Measurements from ENCODE around the gene ZFAND3.
"Not testable (repeated sequence)": the region's sequence is repeated elsewhere in the genome, so short reads cannot be mapped to it uniquely, and the experiment has no call there.

ZFAND3 gene

DNA sequence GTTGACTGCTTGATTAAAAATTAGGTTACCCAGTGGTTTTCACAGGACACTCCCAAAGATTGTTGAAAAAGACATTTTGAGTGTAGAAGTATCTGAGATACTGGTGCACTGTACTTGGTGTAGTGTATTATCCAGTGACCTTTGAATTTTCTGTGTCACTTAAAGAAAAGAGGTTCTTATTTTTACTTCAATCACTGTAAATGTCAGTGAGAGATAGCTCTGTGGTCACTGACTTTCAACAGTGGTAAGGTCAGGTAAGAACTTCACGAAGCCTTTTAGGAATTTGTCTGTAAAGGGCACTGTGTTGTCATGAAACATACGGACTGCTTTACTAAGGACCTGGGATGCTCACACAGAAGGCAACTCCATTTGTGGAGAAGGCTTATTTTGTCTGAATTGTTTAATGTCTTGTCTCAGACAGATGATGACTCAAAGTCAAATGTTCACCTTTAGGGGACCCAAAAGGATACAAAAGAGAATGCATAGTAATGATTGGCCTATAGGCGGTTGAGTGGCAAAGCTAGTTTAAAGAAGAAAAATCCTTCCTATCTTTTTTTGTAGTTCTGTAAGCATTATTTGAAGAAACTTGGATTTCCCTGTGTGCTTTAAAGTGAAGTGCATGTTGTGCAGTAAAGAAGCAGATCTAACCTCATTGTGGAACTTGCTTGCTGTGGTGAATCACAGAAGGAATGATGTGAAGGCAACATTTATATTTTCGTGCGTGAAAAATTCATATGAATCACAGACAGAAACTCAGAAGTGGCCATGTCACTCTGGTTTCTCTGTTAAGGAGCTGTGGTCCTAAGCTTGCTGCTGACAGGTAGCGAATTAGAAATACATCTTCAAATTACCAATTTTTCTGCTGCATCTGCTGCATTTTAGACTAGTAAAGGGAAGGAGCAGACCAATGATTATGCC, 47.3 kb downstream of the ZFAND3 start:
- no peak for DNase-seq

- DNase-seq = no peak
Observed at GRCh38 chr6:37867756-37868446, 48.4 kb downstream of the ZFAND3 start.

GRCh38 chr6:37868447-37868825, 48.9 kb downstream of the ZFAND3 start:
- DNase-seq = no peak

DNA sequence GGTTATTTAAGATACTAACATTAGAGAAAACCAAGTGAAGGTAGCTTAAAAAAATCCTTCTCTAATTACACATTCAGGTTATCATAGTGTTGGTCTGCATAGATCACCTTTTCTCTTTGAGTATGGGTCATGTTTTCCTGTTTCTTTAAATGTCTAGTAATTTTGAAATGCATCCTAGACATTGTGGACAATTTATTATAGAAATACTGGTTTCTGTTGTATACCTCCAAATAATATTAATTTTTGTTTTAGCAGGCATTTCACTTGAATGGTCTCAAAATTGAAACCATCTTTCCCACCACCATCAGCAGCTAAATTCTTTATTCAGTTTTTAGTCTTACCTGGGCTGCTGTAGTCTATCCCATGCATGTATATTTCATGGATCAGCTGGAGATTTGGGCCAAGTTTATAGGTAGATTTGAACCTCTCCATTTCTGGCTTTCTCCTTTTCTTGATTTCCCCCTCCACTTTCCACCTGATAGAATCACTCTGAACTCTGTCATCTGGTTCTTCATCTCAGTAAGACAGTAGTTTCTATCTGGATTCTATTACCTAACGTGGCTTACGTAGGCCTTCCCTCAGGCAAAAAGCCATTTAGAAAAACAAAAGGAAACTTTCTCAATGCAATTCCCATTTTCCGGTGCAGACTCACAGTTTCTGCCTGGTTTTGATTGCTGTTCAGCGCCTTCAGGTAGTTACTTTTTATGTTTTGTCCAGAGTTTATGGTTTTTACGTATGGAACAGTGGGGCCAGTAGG, 52.3 kb downstream of the ZFAND3 start:
- no peak for DNase-seq

DNA sequence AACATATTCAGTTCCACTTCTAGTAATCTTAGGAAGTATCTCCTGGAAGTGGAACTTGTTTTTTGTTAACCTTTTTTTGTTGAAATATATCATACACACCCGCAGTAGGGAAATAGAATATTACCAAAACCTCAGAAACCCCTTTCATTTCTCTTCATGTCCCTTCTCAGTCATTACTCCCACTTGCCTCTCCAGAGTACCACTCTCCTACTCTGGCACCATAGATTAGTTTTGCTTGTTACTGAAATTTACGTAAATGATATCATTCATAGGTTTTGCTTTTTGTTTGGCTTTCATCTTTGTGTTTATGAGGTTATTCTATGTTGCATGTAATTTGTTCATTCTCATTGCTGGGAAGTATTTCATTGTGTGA, 52.8 kb downstream of the ZFAND3 start:
- DNase-seq = no peak

DNA sequence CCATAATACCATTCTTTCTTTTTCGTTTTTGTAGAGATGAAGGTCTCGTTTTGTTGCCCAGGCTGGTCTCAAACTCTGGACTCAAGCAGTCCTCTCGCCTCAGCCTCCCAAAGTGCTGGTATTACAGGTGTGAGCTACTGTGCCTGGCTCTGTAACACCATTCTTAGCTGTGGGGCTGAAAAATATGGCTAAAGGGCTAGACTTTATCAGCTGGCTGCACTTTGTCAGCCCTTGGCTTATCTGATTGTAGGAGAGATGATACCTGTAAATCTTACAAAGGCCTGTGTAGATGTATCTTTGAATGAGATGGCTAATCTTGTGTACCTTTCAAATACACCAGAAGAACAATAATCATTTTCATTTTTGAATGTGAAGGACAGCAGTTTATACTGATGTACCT, 55.2 kb downstream of the ZFAND3 start:
- no peak for DNase-seq

- no peak for DNase-seq
Observed at GRCh38 chr6:37875561-37876309, 56.2 kb downstream of the ZFAND3 start.

DNA sequence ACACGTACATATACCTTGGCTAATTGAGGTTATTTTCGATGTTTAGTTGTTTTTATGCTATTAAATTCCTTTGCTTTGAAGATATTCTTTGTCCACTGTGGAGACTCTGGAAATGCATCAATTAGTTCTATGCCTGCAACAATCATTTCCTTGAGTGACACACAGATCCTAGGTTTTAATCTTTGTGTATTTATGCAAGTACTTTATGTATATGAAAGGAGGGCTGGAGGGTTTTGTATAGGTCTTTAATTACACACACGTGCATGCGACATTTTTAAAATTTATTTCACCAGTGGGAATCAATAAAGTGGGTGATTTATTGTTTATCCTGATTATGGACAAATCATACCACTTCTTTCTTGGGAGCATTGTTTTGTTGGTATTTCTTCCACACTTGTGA, 57.3 kb downstream of the ZFAND3 start:
- no peak for DNase-seq

DNA sequence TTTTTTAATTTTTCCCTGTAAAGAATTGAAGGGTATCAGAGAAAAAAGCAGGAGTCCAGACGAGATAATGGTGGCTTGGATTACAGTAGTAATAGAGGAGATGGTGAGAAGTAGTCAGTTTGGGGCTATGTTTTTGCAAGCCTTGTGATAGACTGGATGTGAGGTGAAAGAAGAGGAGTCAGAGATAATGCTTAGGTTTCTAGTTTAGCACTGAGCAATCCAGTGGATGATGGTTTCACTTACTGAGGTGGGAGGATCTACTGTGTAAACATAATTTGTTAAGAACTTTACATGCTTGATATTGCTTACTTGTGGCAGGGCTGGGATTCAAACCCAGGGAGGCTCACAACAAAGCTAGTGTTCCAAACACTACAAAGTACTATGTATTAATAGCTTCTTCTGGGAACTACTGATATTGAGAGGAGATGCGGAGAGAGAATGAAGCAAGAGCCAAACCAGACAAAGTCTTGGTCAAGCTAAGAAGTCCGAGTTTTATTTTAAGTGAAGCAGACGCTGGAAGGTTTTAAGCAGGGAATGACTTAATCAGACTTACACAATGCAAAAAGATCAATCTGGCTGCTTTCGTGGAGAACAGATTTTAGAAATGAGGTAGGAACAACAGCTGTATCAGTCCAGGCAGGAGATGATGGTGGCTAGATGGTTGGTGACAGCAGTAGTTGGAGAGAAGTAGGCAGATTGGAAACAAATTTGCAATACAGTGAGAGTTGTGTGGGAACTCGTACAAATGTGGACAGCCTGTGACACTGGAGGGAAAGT, 58.0 kb downstream of the ZFAND3 start:
- DNase-seq = no peak

- DNase-seq = no peak
Observed at GRCh38 chr6:37878150-37878710, 58.7 kb downstream of the ZFAND3 start.

DNA sequence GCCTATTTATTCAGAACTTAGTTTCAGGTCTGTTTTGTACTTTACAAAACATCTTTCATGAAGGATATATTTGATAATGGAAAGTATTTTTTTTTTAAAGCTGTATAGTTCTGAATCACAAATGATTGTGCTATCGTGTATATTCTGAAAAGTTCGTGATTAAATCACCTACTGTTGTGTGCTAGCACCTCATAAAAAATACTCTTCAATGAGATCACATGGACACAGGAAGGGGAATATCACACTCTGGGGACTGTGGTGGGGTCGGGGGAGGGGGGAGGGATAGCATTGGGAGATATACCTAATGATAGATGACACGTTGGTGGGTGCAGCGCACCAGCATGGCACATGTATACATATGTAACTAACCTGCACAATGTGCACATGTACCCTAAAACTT, 61.1 kb downstream of the ZFAND3 start:
- not testable (repeated sequence) for DNase-seq

DNA sequence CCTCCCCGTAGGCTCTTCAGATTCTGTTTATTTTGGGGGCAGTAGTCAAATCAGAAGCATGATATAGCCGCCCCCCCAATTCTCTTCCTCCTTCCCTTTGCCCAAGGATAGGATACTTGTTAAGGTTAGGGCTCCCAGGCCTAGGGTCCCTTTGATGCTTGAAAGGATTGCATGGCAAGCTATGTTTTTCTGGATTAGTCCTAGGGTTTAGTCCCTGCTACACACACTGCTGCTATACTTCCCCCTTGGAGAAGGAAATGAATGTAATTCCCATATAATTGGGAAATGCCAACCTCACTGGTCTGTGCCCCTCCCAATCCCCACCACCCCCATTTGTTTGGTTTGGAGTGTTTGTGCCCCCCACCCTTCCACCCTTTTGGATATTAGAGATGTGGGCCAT, 62.8 kb downstream of the ZFAND3 start:
- DNase-seq = no peak

GRCh38 chr6:37882724-37883413, 63.3 kb downstream of the ZFAND3 start:
- no peak for DNase-seq

- DNase-seq = no peak
Observed at GRCh38 chr6:37884548-37884947, 65.0 kb downstream of the ZFAND3 start.

- DNase-seq = no peak
Observed at GRCh38 chr6:37889051-37889450, 69.5 kb downstream of the ZFAND3 start.

GRCh38 chr6:37889486-37889885, 70.0 kb downstream of the ZFAND3 start:
- no peak for DNase-seq

- no peak for DNase-seq
Observed at GRCh38 chr6:37891072-37891471, 71.5 kb downstream of the ZFAND3 start.

GRCh38 chr6:37893257-37893656, 73.7 kb downstream of the ZFAND3 start:
- DNase-seq = no peak

GRCh38 chr6:37893734-37894133, 74.2 kb downstream of the ZFAND3 start:
- not testable (repeated sequence) for DNase-seq

DNA sequence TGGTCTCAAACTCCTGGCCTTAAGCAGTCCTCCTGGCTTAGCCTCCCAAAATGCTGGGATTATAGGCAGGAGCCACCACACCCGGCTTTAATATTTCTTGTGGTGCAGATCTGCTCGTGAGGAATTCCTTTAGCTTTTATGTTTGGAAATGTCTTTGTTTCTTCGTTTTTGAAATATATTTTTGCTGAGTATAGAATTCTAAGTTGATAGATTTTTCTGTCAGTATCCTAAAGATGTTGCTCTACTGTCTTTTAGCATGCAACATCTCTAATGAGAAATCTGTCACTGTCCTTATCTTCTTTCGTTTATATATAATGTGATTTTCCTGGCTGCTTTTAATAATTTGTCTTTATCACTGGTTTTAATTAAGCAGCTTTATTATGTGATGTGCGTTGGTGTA, 75.1 kb downstream of the ZFAND3 start:
- no peak for DNase-seq

GRCh38 chr6:37897321-37897720, 77.8 kb downstream of the ZFAND3 start:
- DNase-seq = peak; percentile 6

All from DMS53 (cell line).